SU-DHL-6 (cell line): ENCODE measurements around the gene ARMH2.

ENCODE experiments used
- CTCF ChIP-seq: fragments of 200-600 bp; sonication (generic); IDR thresholded peaks from one replicate; pipeline ENCODE4 v1.5.1; 2017; ENCODE audit warnings: antibody characterized with exemption, mild to moderate bottlenecking, low read length, moderate library complexity; ENCODE audit not compliant: insufficient read depth, poor library complexity, severe bottlenecking
- EZH2phosphoT487 ChIP-seq: fragments of 200-600 bp; sonication (generic), shearing (Covaris generic); conservative IDR thresholded peaks from 2 replicates; pipeline ENCODE4 v1.6.1; 2018; ENCODE audit warnings: mild to moderate bottlenecking, antibody characterized with exemption, low read length, moderate library complexity, mixed read lengths

GRCh38 chr6:24809728-24810127 is 11.0 kb upstream of the ARMH2 start:
- TF ChIP-seq CTCF (no peak), EZH2phosphoT487 (no peak)
